DND-41 (cell line): Measurements from ENCODE around the gene TCAP.

Source experiments
- ATAC-seq: fragments of 200-7000 bp; cut with Tn5 transposase; 3 replicates; pipeline ENCODE4 v1.9.1; 2021; ENCODE audit warnings: low read depth; ENCODE audit not compliant: insufficient read depth
- DNase-seq: peaks from one replicate; pipeline ENCODE4 v3.0.0-alpha.2; 2020
- H2AFZ ChIP-seq: 2 replicates; pipeline ENCODE4 v1.6.0; 2012; ENCODE audit warnings: low read depth, low read length
- H3K27ac ChIP-seq: 2 replicates; pipeline ENCODE4 v1.5.1; 2012; ENCODE audit warnings: low read length, inconsistent platforms
- H3K27me3 ChIP-seq: fragments of 200-600 bp; sonication (generic); 2 replicates; pipeline ENCODE4 v1.6.0; 2012; ENCODE audit warnings: low read length, mild to moderate bottlenecking, inconsistent platforms; ENCODE audit not compliant: insufficient read depth, poor library complexity
- H3K36me3 ChIP-seq: 2 replicates; pipeline ENCODE4 v1.5.1; 2012; ENCODE audit warnings: low read length, inconsistent platforms; ENCODE audit not compliant: insufficient read depth
- H3K4me1 ChIP-seq: 2 replicates; pipeline ENCODE4 v1.5.1; 2012; ENCODE audit warnings: mild to moderate bottlenecking, low read length; ENCODE audit not compliant: insufficient read depth
- H3K4me2 ChIP-seq: 2 replicates; pipeline ENCODE4 v1.6.0; 2012; ENCODE audit warnings: mild to moderate bottlenecking, moderate library complexity, low read length, inconsistent platforms; ENCODE audit not compliant: insufficient read depth
- H3K4me3 ChIP-seq, 2 experiments: fragments of 200-600 bp in 1 of 2; shearing (Covaris generic) in 1 of 2; 2 replicates each; pipeline ENCODE4 v1.5.1; 2012 to 2016; ENCODE audit warnings: inconsistent platforms in 2 of 2, low read length in 2 of 2, mild to moderate bottlenecking in 2 of 2, low read depth in 1 of 2, moderate library complexity in 1 of 2
- H3K79me2 ChIP-seq: 2 replicates; pipeline ENCODE4 v1.6.0; 2012; ENCODE audit warnings: low read length, inconsistent platforms; ENCODE audit not compliant: insufficient read depth
- H3K9ac ChIP-seq: 2 replicates; pipeline ENCODE4 v1.6.0; 2012; ENCODE audit warnings: low read depth, mild to moderate bottlenecking, inconsistent platforms, low read length, moderate library complexity
- H3K9me3 ChIP-seq: 2 replicates; pipeline ENCODE4 v1.5.1; 2012; ENCODE audit warnings: low read length, moderate library complexity, mild to moderate bottlenecking, inconsistent platforms; ENCODE audit not compliant: insufficient read depth, severe bottlenecking
- H4K20me1 ChIP-seq: 2 replicates; pipeline ENCODE4 v1.6.0; 2012; ENCODE audit warnings: low read length; ENCODE audit not compliant: insufficient read depth
- CTCF ChIP-seq: IDR thresholded peaks from 2 replicates; pipeline ENCODE4 v1.5.1; 2012; ENCODE audit warnings: borderline replicate concordance, low read length, moderate library complexity, mild to moderate bottlenecking; ENCODE audit not compliant: poor library complexity, severe bottlenecking; ENCODE audit errors: extremely low read depth
- EZH2 ChIP-seq: IDR thresholded peaks from 3 replicates; pipeline ENCODE4 v1.6.1; 2012; ENCODE audit warnings: borderline replicate concordance, low read depth, mild to moderate bottlenecking, moderate library complexity, low read length, inconsistent platforms; ENCODE audit not compliant: severe bottlenecking

TCAP gene

GRCh38 chr17:39641883-39642282 is 23.3 kb upstream of the TCAP start:
- Histone ChIP-seq H3K4me3 (no peak overlapping the region), H3K27ac (no peak overlapping the region), H3K79me2 (peaks cover 98% of the 10 kb centered on the region), H3K4me1 (peaks cover 25% of the 10 kb centered on the region), H4K20me1 (peaks cover 63% of the 10 kb centered on the region), H3K27me3 (no peaks in the 10 kb centered on the region), H2AFZ (no peak overlapping the region), H3K4me2 (no peak overlapping the region), H3K9me3 (no peaks in the 10 kb centered on the region), H3K9ac (no peak overlapping the region), H3K36me3 (peaks cover 12% of the 10 kb centered on the region)
- ATAC-seq = no peak
- TF ChIP-seq EZH2 = no peak
- TF ChIP-seq CTCF = no peak
- DNase-seq = no peak

GRCh38 chr17:39642291-39643074 is 22.7 kb upstream of the TCAP start:
- Histone ChIP-seq H3K9me3 (no peaks in the 10 kb centered on the region), H3K36me3 (peaks cover 12% of the 10 kb centered on the region), H4K20me1 (peaks cover 68% of the 10 kb centered on the region), H3K27me3 (no peaks in the 10 kb centered on the region), H3K9ac (no peak overlapping the region), H3K4me1 (peaks cover 25% of the 10 kb centered on the region), H3K79me2 (peaks cover 98% of the 10 kb centered on the region), H3K4me3 (no peak overlapping the region), H2AFZ (no peak overlapping the region), H3K27ac (no peak overlapping the region), H3K4me2 (no peak overlapping the region)
- no peak for DNase-seq
- TF ChIP-seq CTCF = no peak
- TF ChIP-seq EZH2 = no peak
- no peak for ATAC-seq

GRCh38 chr17:39643271-39643670 is 21.9 kb upstream of the TCAP start:
- ATAC-seq (no peak; the same call in 2 of the 3 replicates), DNase-seq (no peak)
- no peaks in the 10 kb centered on the region for H3K27me3 ChIP-seq
- TF ChIP-seq CTCF (no peak), EZH2 (no peak)
- H2AFZ ChIP-seq = no peak overlapping the region
- H3K36me3 ChIP-seq = peaks cover 11% of the 10 kb centered on the region
- no peaks in the 10 kb centered on the region for H3K9me3 ChIP-seq
- no peak overlapping the region for H3K4me3 ChIP-seq
- H3K4me1 ChIP-seq = peaks cover 17% of the 10 kb centered on the region
- H3K9ac ChIP-seq = no peak overlapping the region
- peaks cover 65% of the 10 kb centered on the region for H4K20me1 ChIP-seq
- no peak overlapping the region for H3K27ac ChIP-seq
- no peak overlapping the region for H3K4me2 ChIP-seq
- H3K79me2 ChIP-seq = peaks cover 92% of the 10 kb centered on the region
